GM03348 (cell line): ENCODE data around the gene ATP2A3.

Experiments used
- DNase-seq: peaks from one replicate; pipeline ENCODE4 v3.0.0; 2012; ENCODE audit warnings: low spot score

ATP2A3 gene

DNA sequence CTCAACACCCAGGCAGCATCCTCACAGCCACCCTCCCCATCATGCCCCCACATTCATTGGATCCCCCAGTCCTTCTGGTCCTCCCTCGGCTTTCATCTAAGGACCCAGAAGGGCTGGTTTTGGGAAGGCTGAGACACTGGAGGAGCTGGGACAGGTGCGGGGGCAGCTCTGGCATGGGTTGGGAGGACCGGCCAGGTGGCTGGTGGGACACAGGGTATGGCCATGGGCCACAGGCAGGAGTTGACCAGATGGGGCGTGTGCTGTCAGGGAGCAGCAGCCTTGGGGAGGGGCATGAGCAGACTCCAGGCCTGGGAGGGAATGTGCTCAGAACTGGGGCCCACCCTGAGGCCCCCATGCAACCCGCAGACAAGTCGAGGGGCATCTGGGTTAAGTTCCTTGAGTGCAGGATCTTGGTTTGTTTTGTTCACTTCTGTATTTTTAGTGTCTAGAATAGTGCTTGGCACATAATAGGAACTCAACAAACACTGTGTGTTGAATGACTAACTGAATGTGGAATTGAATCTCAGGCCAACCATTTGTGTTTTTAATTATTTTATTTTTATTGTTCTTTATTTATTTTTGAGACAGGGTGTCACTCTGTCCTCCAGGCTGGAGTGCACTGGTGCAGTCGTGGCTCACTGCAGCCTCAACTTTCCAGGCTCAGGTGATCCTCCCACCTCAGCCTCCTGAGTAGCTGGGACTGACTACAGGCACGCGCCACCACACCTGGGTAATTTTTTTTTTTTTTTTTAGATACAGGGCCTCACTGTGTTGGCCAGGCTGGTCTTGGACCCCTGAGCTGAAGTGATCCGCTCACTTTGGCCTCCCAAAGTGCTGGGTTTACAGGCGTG, 53.6 kb downstream of the ATP2A3 start:
- DNase-seq, result no peak

DNA sequence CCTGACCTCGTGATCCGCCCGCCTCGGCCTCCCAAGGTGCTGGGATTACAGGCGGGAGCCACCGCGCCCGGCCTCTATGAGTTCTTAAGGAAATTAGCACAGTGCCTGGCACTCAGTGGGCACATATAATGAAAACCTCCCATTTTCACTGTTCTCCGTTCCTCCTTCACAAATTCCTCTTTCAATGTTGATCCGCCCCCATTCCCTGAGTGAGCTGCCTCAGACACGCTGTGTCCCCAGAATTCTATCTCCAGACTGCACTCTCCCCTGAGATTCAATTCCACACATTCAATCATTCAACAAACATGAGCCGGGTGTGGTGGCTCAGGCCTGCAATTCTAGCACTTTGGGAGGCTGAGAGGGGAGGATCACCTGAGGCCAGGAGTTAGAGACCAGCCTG, 55.0 kb downstream of the ATP2A3 start:
- DNase-seq, result no peak

GRCh38 chr17:3907483-3908216, 56.6 kb downstream of the ATP2A3 start:
- no peak for DNase-seq

DNA sequence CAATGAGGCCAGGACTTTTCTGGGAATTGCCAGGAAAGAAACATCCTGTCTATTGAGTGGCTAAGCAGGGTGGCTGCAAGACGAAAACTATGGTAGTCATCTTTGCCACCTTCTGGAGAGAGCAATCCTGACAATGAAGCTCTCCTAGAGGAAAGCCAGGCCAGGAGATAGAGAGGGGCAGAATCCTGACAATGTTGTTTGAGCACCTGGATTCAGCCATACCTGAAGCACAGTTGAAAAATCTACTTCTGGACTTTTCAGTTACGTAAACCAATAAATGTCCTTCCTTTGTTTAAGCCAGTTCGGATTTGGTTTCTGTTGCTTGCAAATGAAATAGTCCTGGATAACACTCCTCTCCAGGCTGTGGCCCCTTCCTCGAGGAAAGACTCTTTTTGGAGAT, 57.4 kb downstream of the ATP2A3 start:
- DNase-seq, result no peak

- DNase-seq, result no peak
These were observed 59.2 kb downstream of the ATP2A3 start for GRCh38 chr17:3905017-3905520.

DNA sequence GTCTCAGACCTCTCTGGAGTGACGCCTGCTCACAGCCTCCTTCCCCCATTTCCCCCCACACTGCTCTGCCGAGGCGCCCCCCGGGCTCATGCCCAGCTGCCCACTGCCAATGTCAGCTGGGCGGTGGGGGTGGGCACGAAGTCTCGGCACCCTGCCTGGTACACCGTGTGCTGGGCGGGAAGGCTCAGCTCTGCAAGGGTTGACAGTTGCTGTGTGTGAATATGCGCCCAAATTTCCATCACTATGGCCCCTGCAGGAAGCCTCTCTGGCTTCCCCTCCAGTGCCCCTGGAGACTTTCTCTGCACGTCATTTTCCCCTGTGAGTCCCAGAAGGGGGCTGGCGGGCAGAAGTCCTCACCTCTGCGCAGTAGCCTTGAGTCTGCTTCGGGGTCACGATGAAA, 59.7 kb downstream of the ATP2A3 start:
- no peak for DNase-seq

DNA sequence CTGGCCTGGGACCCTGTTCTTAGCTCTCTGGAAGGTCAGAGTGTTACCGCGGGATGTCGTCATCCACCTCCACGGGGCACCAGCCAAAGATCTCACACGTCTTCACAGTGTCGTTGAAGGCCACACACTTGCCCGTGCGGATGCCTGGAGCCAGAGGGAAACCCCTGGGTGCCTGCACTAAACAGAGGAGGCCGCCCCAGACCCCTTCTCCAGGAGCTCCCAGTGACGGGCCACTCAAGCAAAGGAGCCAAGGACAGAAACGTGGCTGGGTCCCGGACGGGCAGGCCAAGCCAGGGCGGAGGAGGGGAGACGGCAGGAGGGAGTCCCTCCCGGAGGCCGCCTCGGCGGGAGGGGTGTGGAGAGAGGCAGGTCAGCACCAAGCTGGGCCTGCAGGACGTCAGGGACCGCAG, 60.4 kb downstream of the ATP2A3 start:
- DNase-seq, result no peak

DNA sequence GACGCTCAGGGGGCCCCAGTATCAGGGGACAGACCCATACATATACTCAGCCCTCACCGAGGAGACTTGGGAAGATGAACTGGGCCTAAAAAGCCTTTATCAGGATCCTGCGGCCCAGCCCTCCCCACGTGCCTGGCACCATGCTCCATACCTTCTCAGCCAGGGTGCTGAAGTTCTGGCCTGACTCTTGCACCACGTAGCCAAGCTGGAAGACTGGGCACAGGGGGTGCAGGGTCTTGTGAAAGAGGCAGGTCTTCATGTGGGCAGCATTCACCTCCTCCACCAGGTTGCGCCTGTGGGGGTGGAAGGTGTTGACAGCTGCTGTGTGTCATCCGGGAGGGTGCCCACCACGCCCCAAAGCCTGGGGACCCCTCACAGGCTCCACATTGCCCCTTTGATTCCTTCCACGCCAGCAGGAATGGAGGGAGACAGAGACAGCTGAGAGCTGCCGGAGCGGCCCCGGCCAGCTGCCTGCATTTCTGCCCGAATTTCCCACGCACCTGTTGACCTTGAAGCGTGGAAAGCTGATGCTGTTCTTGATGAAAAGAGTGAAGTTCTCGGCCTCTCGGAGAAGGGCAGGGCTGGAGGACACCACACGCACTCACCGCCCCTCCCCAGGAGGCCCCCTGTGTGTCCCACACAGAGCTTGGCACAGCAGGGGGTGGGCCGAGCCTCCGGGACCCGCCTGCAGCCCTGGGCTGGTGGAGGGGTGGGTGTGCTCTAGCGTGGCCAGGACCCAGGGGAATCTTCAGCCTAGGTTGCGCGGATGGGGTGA, 61.0 kb downstream of the ATP2A3 start:
- no peak for DNase-seq

- no peak for DNase-seq
These were observed 63.6 kb downstream of the ATP2A3 start for GRCh38 chr17:3900646-3901045.

- DNase-seq, result no peak
These were observed 66.5 kb downstream of the ATP2A3 start for GRCh38 chr17:3897731-3898130.

DNA sequence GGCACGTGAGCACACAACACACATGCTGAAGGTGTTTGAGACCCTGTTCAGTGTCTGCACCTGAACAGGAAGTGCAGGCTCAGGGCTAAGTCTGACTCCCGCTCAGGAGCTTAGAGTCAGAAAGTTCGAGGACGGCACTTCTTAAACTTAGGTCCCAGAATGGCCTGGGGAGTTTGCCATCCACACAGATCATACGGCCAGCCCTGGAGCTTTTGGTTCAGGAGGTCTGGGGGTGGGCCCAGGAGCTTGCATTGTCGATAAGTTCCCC, 67.3 kb downstream of the ATP2A3 start:
- DNase-seq, result no peak

- DNase-seq, result no peak
These were observed 67.9 kb downstream of the ATP2A3 start for GRCh38 chr17:3896108-3896967.

DNA sequence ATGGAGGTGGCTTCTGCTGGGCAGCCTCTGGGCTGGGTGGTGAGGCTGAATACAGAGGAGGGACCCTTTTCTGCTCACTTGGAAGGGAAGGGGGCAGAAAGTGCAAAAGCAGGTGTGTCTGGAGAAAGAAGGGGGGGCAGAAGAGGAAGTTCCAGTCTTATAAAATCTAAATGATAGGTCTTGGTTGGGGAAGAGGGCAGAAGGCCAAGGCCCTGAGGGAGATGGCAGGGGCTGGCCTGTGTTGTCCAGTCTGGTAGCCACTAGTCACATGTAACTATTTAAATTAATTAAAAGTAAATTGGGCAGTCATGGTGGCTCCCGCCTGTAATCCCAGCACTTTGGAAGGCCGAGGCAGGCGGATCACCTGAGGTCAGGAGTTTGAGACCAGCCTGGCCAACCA, 68.9 kb downstream of the ATP2A3 start:
- DNase-seq, result no peak

DNA sequence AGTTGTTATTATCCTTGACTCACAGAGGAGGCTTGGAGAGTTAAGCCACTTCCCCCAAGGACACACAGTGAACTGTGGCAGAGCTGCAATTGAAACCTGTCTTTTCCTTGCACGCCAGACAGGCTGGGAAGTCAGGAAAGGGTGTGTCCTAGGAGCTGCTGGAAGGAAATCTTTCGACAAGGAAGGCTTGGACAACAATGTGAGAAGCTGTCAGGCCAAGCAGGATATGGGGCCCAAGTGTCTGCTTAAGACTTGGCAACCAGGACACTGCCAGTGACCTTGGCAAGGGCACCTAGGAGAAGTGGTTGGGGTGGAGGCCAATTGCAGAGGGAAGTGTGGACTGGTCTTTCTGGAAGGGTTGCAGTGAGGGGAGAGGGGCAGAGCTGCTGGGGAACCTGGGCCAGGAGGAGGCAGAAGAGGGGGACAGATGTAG, 69.3 kb downstream of the ATP2A3 start:
- DNase-seq, result no peak

DNA sequence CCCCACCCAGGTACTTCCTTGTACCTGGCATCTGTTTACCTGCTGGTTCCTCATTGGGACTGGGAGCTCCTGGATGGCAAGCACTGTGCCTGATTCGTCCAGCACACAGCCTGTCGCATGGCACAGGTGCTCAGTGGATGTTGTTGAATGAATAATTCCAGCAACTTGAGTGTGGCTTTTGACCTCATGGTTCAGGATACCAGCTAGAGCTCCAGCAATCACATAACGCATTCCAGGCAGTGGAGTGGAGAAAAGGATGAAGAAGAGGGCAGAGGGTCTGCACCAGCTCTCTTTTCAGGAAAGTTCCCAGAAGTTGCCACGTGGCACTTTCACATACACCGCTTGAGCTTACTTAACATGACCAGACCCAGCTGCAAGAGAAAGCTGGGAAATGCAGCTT, 70.0 kb downstream of the ATP2A3 start:
- no peak for DNase-seq

- DNase-seq, result no peak
These were observed 70.5 kb downstream of the ATP2A3 start for GRCh38 chr17:3893720-3894116.

- peak; percentile 99 for DNase-seq
These were observed 71.1 kb downstream of the ATP2A3 start, which contains the start of gene CAMKK1 for GRCh38 chr17:3893003-3893719. Gene CAMKK1, minus strand, starts transcription at chr17:3893053. Its CDS starts 7,366 bp downstream, at chr17:3885687.

GRCh38 chr17:3892095-3892998, 71.9 kb downstream of the ATP2A3 start:
- DNase-seq, result peak; percentile 76

- no peak for DNase-seq
These were observed 72.6 kb downstream of the ATP2A3 start for GRCh38 chr17:3891626-3892094.

DNA sequence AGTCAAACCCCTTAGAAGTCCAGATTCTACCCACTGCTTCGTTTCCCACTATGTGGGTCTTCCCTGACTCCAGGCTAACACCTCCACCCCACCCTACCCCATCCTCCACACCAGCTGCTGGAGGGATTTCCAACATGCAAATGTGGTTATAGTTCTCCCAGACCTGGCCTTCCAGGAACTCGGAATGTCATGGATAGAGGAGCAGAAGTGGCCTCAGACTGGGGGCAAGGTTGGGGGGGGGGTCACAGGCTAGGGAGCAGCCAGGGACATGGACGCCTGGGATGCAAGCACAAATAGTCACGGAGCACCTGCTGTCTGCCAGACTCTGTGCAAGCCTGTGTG, 73.4 kb downstream of the ATP2A3 start:
- no peak for DNase-seq
